T47D (cell line): ENCODE data around the gene TRPC4AP.
"Not testable (repeated sequence)": the region's sequence is repeated elsewhere in the genome, so short reads cannot be mapped to it uniquely, and the experiment has no call there.

Experiments used
- DNase-seq, 2 experiments: peaks; one replicate each; pipeline versions ENCODE4 v3.0.0 to v3.0.0-alpha.2; 2011 to 2012; ENCODE audit warnings: low read depth in 1 of 2, low spot score in 1 of 2
- JUND ChIP-seq: IDR thresholded peaks from 2 replicates; pipeline ENCODE4 v1.6.1; 2012; ENCODE audit warnings: low read depth
- in situ Hi-C: cut with HindIII; loops from 2 replicates; pipeline ENCODE4 v1.10.0; 2016; ENCODE audit warnings: low sequenced_read_pairs, low pct_unique_long_range_greater_than_20kb

The TRPC4AP gene

DNA sequence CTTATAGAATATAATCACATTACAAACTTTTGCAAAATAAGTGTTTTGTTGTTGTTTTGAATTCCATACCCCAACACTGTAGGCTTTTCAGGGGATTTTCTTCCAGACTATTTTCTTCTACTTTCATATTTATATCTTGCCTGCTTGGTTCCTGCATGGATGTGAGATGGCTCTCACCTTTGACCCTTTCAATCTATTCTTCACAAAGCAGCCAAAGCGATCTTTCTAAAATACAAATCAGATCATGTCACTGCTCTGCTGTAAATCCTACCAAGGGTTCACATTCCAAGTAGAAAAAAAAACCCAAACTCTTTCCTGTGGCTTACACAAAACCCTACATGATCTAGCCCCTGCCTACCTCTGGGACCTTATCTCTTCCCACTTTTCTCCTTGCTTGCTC lies 25.0 kb upstream of the TRPC4AP start:
- DNase-seq: no peak
- in situ Hi-C loops: no loop called here
- TF ChIP-seq JUND: no peak

GRCh38 chr20:35117196-35117595 lies 24.6 kb upstream of the TRPC4AP start:
- no peak for DNase-seq
- TF ChIP-seq JUND: no peak
- in situ Hi-C loops: no loop called here

- TF ChIP-seq JUND: no peak
- in situ Hi-C loops: no loop called here
- DNase-seq: no peak
Measured at GRCh38 chr20:35116258-35116657, 23.7 kb upstream of the TRPC4AP start.

GRCh38 chr20:35115606-35116005 lies 23.0 kb upstream of the TRPC4AP start:
- no peak for TF ChIP-seq JUND
- no peak for DNase-seq
- in situ Hi-C loops: no loop called here

DNA sequence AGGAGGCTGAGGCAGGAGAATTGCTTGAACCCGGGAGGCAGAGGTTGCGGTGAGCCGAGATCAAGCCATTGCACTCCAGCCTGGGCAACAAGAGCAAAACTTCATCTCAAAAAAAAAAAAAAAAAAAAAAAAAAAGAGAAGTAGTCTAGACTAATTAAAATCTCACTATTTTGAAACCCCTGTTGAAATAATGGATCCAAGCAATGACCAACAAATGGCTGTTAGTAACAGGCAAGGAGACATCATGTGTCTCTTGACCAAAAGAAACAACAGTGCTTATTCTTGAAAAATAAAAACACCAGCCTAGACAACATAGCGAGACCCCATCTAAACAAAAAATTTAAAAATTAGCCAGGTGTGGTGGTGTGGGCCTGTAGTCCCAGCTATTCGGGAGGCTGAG lies 19.7 kb upstream of the TRPC4AP start:
- DNase-seq, in situ Hi-C loops: not testable (repeated sequence)

- no peak for DNase-seq
- in situ Hi-C loops: no loop called here
- TF ChIP-seq JUND: no peak
Measured at GRCh38 chr20:35111141-35111888, 18.7 kb upstream of the TRPC4AP start.

DNA sequence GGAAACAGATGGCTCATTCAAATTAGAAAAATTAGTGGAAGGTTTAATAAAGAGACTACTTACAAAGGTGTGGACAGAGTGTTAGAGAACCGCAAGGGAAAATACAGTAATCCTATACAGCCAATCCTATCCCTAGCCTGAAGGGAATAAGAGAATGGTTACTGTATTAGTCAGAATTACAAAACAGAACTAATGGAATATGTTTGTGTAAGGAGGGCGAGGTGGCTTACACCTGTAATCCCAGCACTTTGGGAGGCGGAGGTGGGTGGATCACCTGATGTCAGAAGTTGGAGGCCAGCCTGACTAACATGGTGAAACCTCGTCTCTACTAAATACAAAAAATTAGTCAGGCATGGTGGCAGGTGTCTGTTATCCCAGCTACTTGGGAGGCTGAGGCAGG lies 16.3 kb upstream of the TRPC4AP start:
- in situ Hi-C loops: no loop called here

GRCh38 chr20:35106827-35107380 lies 14.3 kb upstream of the TRPC4AP start:
- TF ChIP-seq JUND: no peak
- in situ Hi-C loops: no loop called here
- DNase-seq: no peak

More for the DNA sequence above, 16.3 kb upstream of the TRPC4AP start:
- TF ChIP-seq JUND: no peak
- no peak for DNase-seq

GRCh38 chr20:35104685-35105295 lies 12.2 kb upstream of the TRPC4AP start:
- TF ChIP-seq JUND: no peak
- in situ Hi-C loops: no loop called here

GRCh38 chr20:35101620-35102019 lies 9.0 kb upstream of the TRPC4AP start:
- TF ChIP-seq JUND: no peak
- DNase-seq: no peak
- in situ Hi-C loops: no loop called here

More at GRCh38 chr20:35104685-35105295, 12.2 kb upstream of the TRPC4AP start:
- DNase-seq: no peak

- in situ Hi-C loops: no loop called here
- TF ChIP-seq JUND: no peak
- DNase-seq: no peak
Measured at GRCh38 chr20:35093267-35093884, 769 bp upstream of the TRPC4AP start.

GRCh38 chr20:35091816-35092523 lies 637 bp downstream of the TRPC4AP start:
- in situ Hi-C loops: no loop called here
- no peak for TF ChIP-seq JUND
- DNase-seq: peak in 1 of 2 experiments; percentile 16
